Adrenal gland (tissue), 12 donors: ENCODE measurements around the gene NLGN2. TPM values are rescaled to one million over a fixed set of nuclear protein-coding genes. Genes with fewer than 3 reads are reported as not detected.

Source experiments
- DNase-seq, 7 donors: peaks; one replicate each; pipeline ENCODE4 v3.0.0-alpha.2; 2019 to 2020
- H3K27ac ChIP-seq, 5 donors: fragments of 200-600 bp; sonication (generic) in 4 of 5; 1 replicate in 3 of 5; 2 replicates in 2 of 5; pipeline versions ENCODE4 v1.5.1 to v1.8.0; 2016 to 2020; ENCODE audit warnings: mild to moderate bottlenecking in 1 of 5
- H3K27me3 ChIP-seq: fragments of 200-600 bp; 2 replicates; pipeline ENCODE4 v1.8.0; 2021
- H3K36me3 ChIP-seq, 2 donors: fragments of 200-600 bp; replicated peaks in 1 of 2; 1 replicate in 1 of 2; 2 replicates in 1 of 2; pipeline versions ENCODE4 v1.5.1 to v1.8.0; 2018 to 2022
- H3K4me1 ChIP-seq, 2 donors: fragments of 200-600 bp; replicated peaks in 1 of 2; 1 replicate in 1 of 2; 2 replicates in 1 of 2; pipeline versions ENCODE4 v1.5.1 to v1.8.0; 2018 to 2021
- H3K4me3 ChIP-seq, 4 donors: fragments of 200-600 bp; sonication (generic) in 3 of 4; one replicate each; pipeline ENCODE4 v1.5.1; 2016 to 2018
- H3K9me3 ChIP-seq, 3 donors: fragments of 200-600 bp; sonication (generic) in 1 of 3; replicated peaks in 1 of 3; 1 replicate in 2 of 3; 2 replicates in 1 of 3; pipeline versions ENCODE4 v1.5.1 to v1.8.0; 2016 to 2021
- POLR2A ChIP-seq, 2 donors: fragments of 450-650 bp; IDR thresholded peaks; one replicate each; pipeline ENCODE4 v1.6.1; 2017; ENCODE audit warnings: antibody characterized with exemption in 2 of 2, mild to moderate bottlenecking in 2 of 2, moderate library complexity in 1 of 2
- WGBS, 4 donors: extraction: QIAGEN DNeasy Blood & Tissue Kit in 2 of 4; methylation state at CpG; one replicate each; pipeline versions ENCODE4 v1.1.5 to v1.1.7; 2013 to 2017; 5-methylcytosine and 5-hydroxymethylcytosine counted together
- intact Hi-C, 2 donors: fragments of 100-400 bp; cut with DNase I; formaldehyde crosslinking; loops; one replicate each; pipeline versions ENCODE4 v1.14.1 to v1.15.0; 2022 to 2023
- polyA plus RNA-seq, 3 donors: library from polyadenylated mRNA; stranded (reverse); fragments of 200-250 nt in 2 of 3; fragments of 350-450 nt in 1 of 3; fragmentation: Illumina TruSeq in 1 of 3; extraction: RNeasy Lipid Tissue Mini Kit (QIAGEN cat#74804) in 1 of 3; gene quantifications; one replicate each; pipeline ENCODE4 v1.2.3, GENCODE V29; 2013 to 2014
- total RNA-seq, 9 donors: library from RNA; depleted of rRNA in 4 of 9; stranded (reverse); fragments of >200 nt in 4 of 9; fragments of 120-200 nt in 1 of 9; fragmentation: NEBNext Ultra II Directional in 1 of 9; extraction: Animal tissue kit (Norgen Biotek cat#: 25700) in 1 of 9; gene quantifications; one replicate each; pipeline versions ENCODE4 v1.1.0 to v1.2.4, GENCODE V29; 2013 to 2023
- TF ChIP-seq, protein P1 (sequence below), 6 experiments: fragments of 450-650 bp in 4 of 6; fragments of 200-600 bp in 2 of 6; sonication (generic) in 1 of 6; IDR thresholded peaks; 1 replicate in 5 of 6; 2 replicates in 1 of 6; pipeline versions ENCODE4 v1.5.1 to v1.8.0; 2016 to 2021; ENCODE audit warnings: antibody characterized with exemption in 6 of 6, mild to moderate bottlenecking in 2 of 6, moderate library complexity in 1 of 6
- donor health status: healthy with polysubstance abuse.
- donor health status: Bipolar disorder and iron deficiency.
- donor health status: DM: yes; HTN: yes; CAD: no.
- donor health status: DM: no; HTN: no; CAD: no.
- donor health status: DM: no; HTN: no; CAD: no.
- donor health status: DM: yes; HTN: yes; CAD: no.

Gene NLGN2
- total and polyA plus RNA-seq, 12 donors, result 2.8 to 44.6 (median 16.6) TPM

DNA sequence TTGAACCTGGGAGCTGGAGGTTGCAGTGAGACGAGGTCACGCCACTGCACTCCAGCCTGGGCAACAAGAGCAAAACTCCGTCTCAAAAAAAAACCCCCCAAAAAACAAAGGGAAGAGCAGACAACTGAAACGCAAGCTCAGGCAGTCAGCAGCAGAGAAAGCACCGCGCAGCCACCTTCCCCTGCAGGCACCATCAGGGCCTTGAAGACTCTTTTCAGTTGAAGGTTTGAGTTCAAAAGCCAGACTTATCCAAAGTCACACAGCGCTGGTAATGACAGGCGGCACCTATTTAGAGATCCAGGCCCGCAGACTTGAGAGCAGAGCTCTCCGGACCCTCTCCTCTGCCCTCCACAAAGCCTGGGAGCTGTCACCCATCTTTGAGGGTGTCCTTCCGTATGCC, 60.6 kb downstream of the NLGN2 start:
- H3K9me3 ChIP-seq, result no peaks in the 10 kb centered on the region
- H3K27ac ChIP-seq, result peak overlapping the region in 3 of 5 donors; percentile 24 to 81 (median 57)
- H3K36me3 ChIP-seq, result peaks cover 0 to 26% of the 10 kb centered on the region in 2 donors
- 90 to 98% (median 94%) methylated on average over 7 to 11 of the region's 11 CpGs for WGBS, 4 donors
- no peak for DNase-seq
- no peak overlapping the region for H3K4me3 ChIP-seq
- peaks cover 32 to 47% of the 10 kb centered on the region in 2 donors for H3K4me1 ChIP-seq
- TF ChIP-seq, protein P1, sequence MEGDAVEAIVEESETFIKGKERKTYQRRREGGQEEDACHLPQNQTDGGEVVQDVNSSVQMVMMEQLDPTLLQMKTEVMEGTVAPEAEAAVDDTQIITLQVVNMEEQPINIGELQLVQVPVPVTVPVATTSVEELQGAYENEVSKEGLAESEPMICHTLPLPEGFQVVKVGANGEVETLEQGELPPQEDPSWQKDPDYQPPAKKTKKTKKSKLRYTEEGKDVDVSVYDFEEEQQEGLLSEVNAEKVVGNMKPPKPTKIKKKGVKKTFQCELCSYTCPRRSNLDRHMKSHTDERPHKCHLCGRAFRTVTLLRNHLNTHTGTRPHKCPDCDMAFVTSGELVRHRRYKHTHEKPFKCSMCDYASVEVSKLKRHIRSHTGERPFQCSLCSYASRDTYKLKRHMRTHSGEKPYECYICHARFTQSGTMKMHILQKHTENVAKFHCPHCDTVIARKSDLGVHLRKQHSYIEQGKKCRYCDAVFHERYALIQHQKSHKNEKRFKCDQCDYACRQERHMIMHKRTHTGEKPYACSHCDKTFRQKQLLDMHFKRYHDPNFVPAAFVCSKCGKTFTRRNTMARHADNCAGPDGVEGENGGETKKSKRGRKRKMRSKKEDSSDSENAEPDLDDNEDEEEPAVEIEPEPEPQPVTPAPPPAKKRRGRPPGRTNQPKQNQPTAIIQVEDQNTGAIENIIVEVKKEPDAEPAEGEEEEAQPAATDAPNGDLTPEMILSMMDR (IDR thresholded peaks at IDR 0.05), result no peak
- no peak for TF ChIP-seq POLR2A (IDR thresholded peaks at IDR 0.05)
- intact Hi-C loops, result no loop called here
- no peaks in the 10 kb centered on the region for H3K27me3 ChIP-seq

DNA sequence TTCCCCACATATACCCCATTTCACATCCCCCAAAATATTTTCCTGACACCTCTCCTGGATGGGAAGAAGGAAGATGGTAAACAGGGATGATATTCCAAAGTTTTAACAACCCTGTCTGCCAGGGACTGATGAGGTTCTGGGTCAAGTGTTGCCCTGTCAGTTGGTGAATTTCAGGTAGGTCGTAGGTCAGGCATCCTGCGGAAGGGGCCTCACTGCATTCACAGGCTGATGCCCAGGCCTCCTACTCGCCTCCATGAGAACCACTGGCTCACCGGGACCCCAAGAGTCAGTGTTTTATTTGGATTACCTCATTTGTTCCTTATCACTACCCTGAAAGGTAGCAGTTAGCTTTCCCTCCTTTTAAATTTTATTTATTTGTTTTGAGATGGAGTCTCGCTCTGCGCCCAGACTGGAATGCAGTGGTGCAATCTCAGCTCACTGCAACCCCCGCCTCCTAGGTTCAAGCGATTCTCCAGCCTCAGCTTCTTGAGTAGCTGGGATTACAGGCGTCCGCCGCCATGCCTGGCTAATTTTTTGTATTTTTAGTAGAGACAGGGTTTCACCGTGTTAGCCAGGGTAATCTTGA, 61.3 kb downstream of the NLGN2 start:
- intact Hi-C loops, result no loop called here
- Histone ChIP-seq H3K9me3 (no peaks in the 10 kb centered on the region), H3K4me3 (no peak overlapping the region), H3K27me3 (no peaks in the 10 kb centered on the region), H3K36me3 (peaks cover 0 to 20% of the 10 kb centered on the region in 2 donors), H3K27ac (peak overlapping the region in 1 of 5 donors; percentile 57), H3K4me1 (peaks cover 32 to 47% of the 10 kb centered on the region in 2 donors)
- DNase-seq, result no peak
- WGBS, 4 donors, result 76 to 88% (median 80%) methylated on average over 11 to 12 of the region's 12 CpGs
- TF ChIP-seq, protein P1 (IDR thresholded peaks at IDR 0.05), result no peak
- no peak for TF ChIP-seq POLR2A (IDR thresholded peaks at IDR 0.05)

Other genes with a start within 250 kb of the NLGN2 start
Only the 30 nearest of the 39 such genes appear.
- gene DVL2, start 173.3 kb upstream of the NLGN2 start, total RNA-seq, result 10 to 100 TPM; 25.2 to 87.2 (median 44.8) TPM
- 10 to 100 TPM; 11.8 to 80.9 (median 19.2) TPM for gene DVL2, start 173.3 kb upstream of the NLGN2 start, polyA plus RNA-seq
- gene PHF23, start 168.4 kb upstream of the NLGN2 start, total RNA-seq, result 100 to 1,000 TPM in 1 of 9 donors, 10 to 100 TPM in 8; 33.5 to 141 (median 66.8) TPM
- gene PHF23, start 168.4 kb upstream of the NLGN2 start, polyA plus RNA-seq, result 10 to 100 TPM; 28.0 to 80.3 (median 49.6) TPM
- gene GABARAP, start 165.4 kb upstream of the NLGN2 start, total RNA-seq, result 1,000 to 10,000 TPM in 1 of 9 donors, 100 to 1,000 TPM in 8; 195 to 1,049 (median 833) TPM
- gene GABARAP, start 165.4 kb upstream of the NLGN2 start, polyA plus RNA-seq, result 1,000 to 10,000 TPM in 2 of 3 donors, 100 to 1,000 TPM in 1; 694 to 1,285 (median 1,047) TPM
- gene CTDNEP1, start 156.1 kb upstream of the NLGN2 start, total RNA-seq, result 100 to 1,000 TPM in 5 of 9 donors, 10 to 100 TPM in 4; 30.3 to 144 (median 125) TPM
- 100 to 1,000 TPM in 1 of 3 donors, 10 to 100 TPM in 2; 67.9 to 177 (median 84.4) TPM for gene CTDNEP1, start 156.1 kb upstream of the NLGN2 start, polyA plus RNA-seq
- 10 to 100 TPM; 28.0 to 82.7 (median 58.8) TPM for gene ELP5, start 155.6 kb upstream of the NLGN2 start, total RNA-seq
- 10 to 100 TPM; 39.0 to 96.5 (median 77.4) TPM for gene ELP5, start 155.6 kb upstream of the NLGN2 start, polyA plus RNA-seq
- 10 to 100 TPM in 4 of 9 donors, 1 to 10 TPM in 5; 2.0 to 35.6 (median 7.0) TPM for gene CLDN7, start 145.4 kb upstream of the NLGN2 start, total RNA-seq
- gene CLDN7, start 145.4 kb upstream of the NLGN2 start, polyA plus RNA-seq, result 1 to 10 TPM; 1.6 to 9.7 (median 5.3) TPM
- 10 to 100 TPM in 4 of 9 donors, 1 to 10 TPM in 5; 1.8 to 30.0 (median 7.8) TPM for gene SLC2A4, start 126.1 kb upstream of the NLGN2 start, total RNA-seq
- gene SLC2A4, start 126.1 kb upstream of the NLGN2 start, polyA plus RNA-seq, result 10 to 100 TPM in 1 of 3 donors, 1 to 10 TPM in 1, under 1 TPM in 1; 0.75 to 12.7 (median 5.6) TPM
- under 1 TPM in 4 of 9 donors, not detected in 5; 0.06 to 0.28 (median 0.09) TPM for gene YBX2, start 113.2 kb upstream of the NLGN2 start, total RNA-seq
- gene YBX2, start 113.2 kb upstream of the NLGN2 start, polyA plus RNA-seq, result 1 to 10 TPM in 1 of 3 donors, under 1 TPM in 1, not detected in 1; 0.88 to 1.4 TPM
- 100 to 1,000 TPM; 110 to 666 (median 262) TPM for gene EIF5A, start 100.2 kb upstream of the NLGN2 start, total RNA-seq
- 100 to 1,000 TPM; 469 to 594 (median 589) TPM for gene EIF5A, start 100.2 kb upstream of the NLGN2 start, polyA plus RNA-seq
- gene GPS2, start 92.5 kb upstream of the NLGN2 start, total RNA-seq, result 100 to 1,000 TPM in 5 of 9 donors, 10 to 100 TPM in 4; 69.1 to 124 (median 100) TPM
- gene GPS2, start 92.5 kb upstream of the NLGN2 start, polyA plus RNA-seq, result 100 to 1,000 TPM; 167 to 196 (median 191) TPM
- 10 to 100 TPM; 10.4 to 46.9 (median 25.0) TPM for gene NEURL4, start 78.5 kb upstream of the NLGN2 start, total RNA-seq
- 100 to 1,000 TPM in 1 of 3 donors, 10 to 100 TPM in 1, 1 to 10 TPM in 1; 8.7 to 111 (median 45.5) TPM for gene NEURL4, start 78.5 kb upstream of the NLGN2 start, polyA plus RNA-seq
- gene ACAP1, start 71.3 kb upstream of the NLGN2 start, total RNA-seq, result 10 to 100 TPM in 4 of 9 donors, 1 to 10 TPM in 5; 2.9 to 54.7 (median 9.7) TPM
- gene ACAP1, start 71.3 kb upstream of the NLGN2 start, polyA plus RNA-seq, result 10 to 100 TPM in 2 of 3 donors, 1 to 10 TPM in 1; 2.1 to 54.1 (median 21.9) TPM
- gene KCTD11, start 55.7 kb upstream of the NLGN2 start, total RNA-seq, result 10 to 100 TPM in 6 of 9 donors, 1 to 10 TPM in 3; 6.8 to 13.8 (median 11.5) TPM
- gene KCTD11, start 55.7 kb upstream of the NLGN2 start, polyA plus RNA-seq, result 1 to 10 TPM; 5.2 to 10.0 (median 7.1) TPM
- not detected for gene TMEM95, start 52.7 kb upstream of the NLGN2 start, total RNA-seq
- gene TMEM95, start 52.7 kb upstream of the NLGN2 start, polyA plus RNA-seq, result not detected
- gene TNK1, start 26.8 kb upstream of the NLGN2 start, total RNA-seq, result 1 to 10 TPM in 7 of 9 donors, under 1 TPM in 2; 0.06 to 8.7 (median 2.1) TPM
- 1 to 10 TPM in 2 of 3 donors, under 1 TPM in 1; 0.13 to 3.9 (median 1.6) TPM for gene TNK1, start 26.8 kb upstream of the NLGN2 start, polyA plus RNA-seq
- gene PLSCR3, start 13.3 kb upstream of the NLGN2 start, total RNA-seq, result 10 to 100 TPM in 8 of 9 donors, 1 to 10 TPM in 1; 7.7 to 34.5 (median 27.0) TPM
- 10 to 100 TPM; 13.2 to 42.5 (median 32.9) TPM for gene PLSCR3, start 13.3 kb upstream of the NLGN2 start, polyA plus RNA-seq
- 100 to 1,000 TPM in 3 of 9 donors, 10 to 100 TPM in 6; 52.9 to 205 (median 92.4) TPM for gene TMEM256, start 3.7 kb upstream of the NLGN2 start, total RNA-seq
- 100 to 1,000 TPM in 2 of 3 donors, 10 to 100 TPM in 1; 48.5 to 334 (median 254) TPM for gene TMEM256, start 3.7 kb upstream of the NLGN2 start, polyA plus RNA-seq
- gene SPEM1, start 12.5 kb downstream of the NLGN2 start, total RNA-seq, result not detected
- gene SPEM1, start 12.5 kb downstream of the NLGN2 start, polyA plus RNA-seq, result not detected
- not detected for gene SPEM2, start 17.8 kb downstream of the NLGN2 start, total RNA-seq
- gene SPEM2, start 17.8 kb downstream of the NLGN2 start, polyA plus RNA-seq, result not detected
- not detected for gene SPEM3, start 21.0 kb downstream of the NLGN2 start, total RNA-seq
- not detected for gene SPEM3, start 21.0 kb downstream of the NLGN2 start, polyA plus RNA-seq
- 10 to 100 TPM in 4 of 9 donors, 1 to 10 TPM in 5; 5.7 to 26.6 (median 8.8) TPM for gene TMEM102, start 27.6 kb downstream of the NLGN2 start, total RNA-seq
- 1 to 10 TPM; 2.1 to 8.7 (median 6.6) TPM for gene TMEM102, start 27.6 kb downstream of the NLGN2 start, polyA plus RNA-seq
- 10 to 100 TPM; 12.1 to 76.7 (median 23.4) TPM for gene FGF11, start 31.7 kb downstream of the NLGN2 start, total RNA-seq
- 10 to 100 TPM; 10.2 to 33.2 (median 19.2) TPM for gene FGF11, start 31.7 kb downstream of the NLGN2 start, polyA plus RNA-seq
- gene CHRNB1, start 37.2 kb downstream of the NLGN2 start, total RNA-seq, result 10 to 100 TPM; 18.7 to 56.3 (median 37.9) TPM
- 10 to 100 TPM; 32.2 to 40.8 (median 32.9) TPM for gene CHRNB1, start 37.2 kb downstream of the NLGN2 start, polyA plus RNA-seq
- gene ZBTB4, start 71.8 kb downstream of the NLGN2 start, total RNA-seq, result 100 to 1,000 TPM in 1 of 9 donors, 10 to 100 TPM in 8; 16.6 to 111 (median 75.3) TPM
- 10 to 100 TPM; 30.0 to 59.6 (median 54.6) TPM for gene ZBTB4, start 71.8 kb downstream of the NLGN2 start, polyA plus RNA-seq
- not detected for gene SLC35G6, start 73.6 kb downstream of the NLGN2 start, total RNA-seq
- under 1 TPM in 1 of 3 donors, not detected in 2; 0.24 TPM for gene SLC35G6, start 73.6 kb downstream of the NLGN2 start, polyA plus RNA-seq
- gene POLR2A, start 76.5 kb downstream of the NLGN2 start, total RNA-seq, result 100 to 1,000 TPM in 5 of 9 donors, 10 to 100 TPM in 4; 34.9 to 172 (median 117) TPM
- gene POLR2A, start 76.5 kb downstream of the NLGN2 start, polyA plus RNA-seq, result 10 to 100 TPM; 19.3 to 80.4 (median 58.7) TPM
- 100 to 1,000 TPM in 2 of 9 donors, 10 to 100 TPM in 6, 1 to 10 TPM in 1; 3.3 to 134 (median 52.8) TPM for gene TNFSF12, start 141.2 kb downstream of the NLGN2 start, total RNA-seq
- gene TNFSF12, start 141.2 kb downstream of the NLGN2 start, polyA plus RNA-seq, result 10 to 100 TPM; 18.8 to 70.8 (median 65.6) TPM
- gene TNFSF13, start 150.9 kb downstream of the NLGN2 start, total RNA-seq, result 10 to 100 TPM in 8 of 9 donors, under 1 TPM in 1; 1.00 to 75.2 (median 43.7) TPM
- 10 to 100 TPM; 19.4 to 39.1 (median 25.2) TPM for gene TNFSF13, start 150.9 kb downstream of the NLGN2 start, polyA plus RNA-seq
- 10 to 100 TPM; 28.4 to 55.3 (median 44.2) TPM for gene SENP3, start 154.1 kb downstream of the NLGN2 start, total RNA-seq
- 10 to 100 TPM; 29.0 to 72.4 (median 38.4) TPM for gene SENP3, start 154.1 kb downstream of the NLGN2 start, polyA plus RNA-seq
- 100 to 1,000 TPM in 6 of 9 donors, 10 to 100 TPM in 3; 19.4 to 177 (median 157) TPM for gene CD68, start 171.8 kb downstream of the NLGN2 start, total RNA-seq
- gene CD68, start 171.8 kb downstream of the NLGN2 start, polyA plus RNA-seq, result 100 to 1,000 TPM in 2 of 3 donors, 10 to 100 TPM in 1; 32.3 to 207 (median 133) TPM